HEK293 (cell line): Measurements from ENCODE around the gene B4GAT1.
A peak's percentile ranks its signal among the peaks of the same experiment; 100 is the strongest.

Experiments
- EGR2 ChIP-seq: fragments of 450-650 bp; formaldehyde crosslinking; IDR thresholded peaks from 2 replicates; pipeline ENCODE4 v1.5.1; 2016; ENCODE audit warnings: low read depth, missing biosample characterization, missing genetic modification characterization
- FEZF1 ChIP-seq: fragments of 450-650 bp; formaldehyde crosslinking; IDR thresholded peaks from 2 replicates; pipeline ENCODE4 v1.5.1; 2016; ENCODE audit warnings: missing biosample characterization, missing genetic modification characterization
- HIC1 ChIP-seq: fragments of 450-650 bp; formaldehyde crosslinking; IDR thresholded peaks from 2 replicates; pipeline ENCODE4 v1.5.1; 2016; ENCODE audit warnings: missing biosample characterization, missing genetic modification characterization
- HOXD13 ChIP-seq: sonication (generic); formaldehyde crosslinking; IDR thresholded peaks from 2 replicates; pipeline ENCODE4 v1.8.0; 2022; ENCODE audit warnings: missing genetic modification reagents, borderline replicate concordance
- KLF16 ChIP-seq: fragments of 450-650 bp; formaldehyde crosslinking; IDR thresholded peaks from 2 replicates; pipeline ENCODE4 v1.5.1; 2017; ENCODE audit warnings: missing biosample characterization, missing genetic modification characterization
- KLF17 ChIP-seq: fragments of 450-650 bp; formaldehyde crosslinking; IDR thresholded peaks from 2 replicates; pipeline ENCODE4 v1.5.1; 2016; ENCODE audit warnings: missing biosample characterization, missing genetic modification characterization
- PRDM10 ChIP-seq: fragments of 450-650 bp; formaldehyde crosslinking; IDR thresholded peaks from 2 replicates; pipeline ENCODE4 v1.5.1; 2016; ENCODE audit warnings: missing biosample characterization, missing genetic modification characterization
- SCRT1 ChIP-seq: fragments of 450-650 bp; formaldehyde crosslinking; IDR thresholded peaks from 2 replicates; pipeline ENCODE4 v1.5.1; 2016; ENCODE audit warnings: missing biosample characterization, missing genetic modification characterization, borderline replicate concordance
- ZBTB48 ChIP-seq: fragments of 450-650 bp; formaldehyde crosslinking; IDR thresholded peaks from 2 replicates; pipeline ENCODE4 v1.5.1; 2016; ENCODE audit warnings: missing biosample characterization, missing genetic modification characterization
- ZNF10 ChIP-seq: fragments of 450-650 bp; formaldehyde crosslinking; IDR thresholded peaks from 2 replicates; pipeline ENCODE4 v1.5.1; 2017; ENCODE audit warnings: missing biosample characterization, missing genetic modification characterization
- ZNF16 ChIP-seq: fragments of 450-650 bp; formaldehyde crosslinking; IDR thresholded peaks from 2 replicates; pipeline ENCODE4 v1.5.1; 2016; ENCODE audit warnings: low read depth, missing biosample characterization, missing genetic modification characterization
- ZNF211 ChIP-seq: fragments of 450-650 bp; formaldehyde crosslinking; IDR thresholded peaks from 2 replicates; pipeline ENCODE4 v1.5.1; 2016; ENCODE audit warnings: low read depth, missing biosample characterization, missing genetic modification characterization
- ZNF221 ChIP-seq: fragments of 450-650 bp; formaldehyde crosslinking; IDR thresholded peaks from 2 replicates; pipeline ENCODE4 v1.5.1; 2017; ENCODE audit warnings: missing biosample characterization, missing genetic modification characterization, borderline replicate concordance
- ZNF24 ChIP-seq: fragments of 450-650 bp; formaldehyde crosslinking; IDR thresholded peaks from 2 replicates; pipeline ENCODE4 v1.5.1; 2016; ENCODE audit warnings: missing biosample characterization, missing genetic modification characterization
- ZNF274 ChIP-seq, 2 experiments: fragments of 200-500 bp in 1 of 2; fragments of 450-650 bp in 1 of 2; sonication (Bioruptor generic) in 1 of 2; formaldehyde crosslinking in 1 of 2; IDR thresholded peaks; 2 replicates each; pipeline versions ENCODE4 v1.5.1 to v1.6.1; 2014 to 2016; ENCODE audit warnings: borderline replicate concordance in 1 of 2, inconsistent platforms in 1 of 2, low read length in 1 of 2, missing biosample characterization in 1 of 2, missing genetic modification characterization in 1 of 2
- ZNF311 ChIP-seq: fragments of 450-650 bp; formaldehyde crosslinking; IDR thresholded peaks from 2 replicates; pipeline ENCODE4 v1.5.1; 2017; ENCODE audit warnings: missing biosample characterization, missing genetic modification characterization, borderline replicate concordance
- ZNF335 ChIP-seq: fragments of 450-650 bp; formaldehyde crosslinking; conservative IDR thresholded peaks from 2 replicates; pipeline ENCODE4 v1.5.1; 2016; ENCODE audit warnings: missing biosample characterization, missing genetic modification characterization
- ZNF350 ChIP-seq: fragments of 450-650 bp; formaldehyde crosslinking; IDR thresholded peaks from 2 replicates; pipeline ENCODE4 v1.5.0; 2017; ENCODE audit warnings: missing biosample characterization, mild to moderate bottlenecking, missing genetic modification characterization
- ZNF423 ChIP-seq: fragments of 450-650 bp; formaldehyde crosslinking; IDR thresholded peaks from 2 replicates; pipeline ENCODE4 v1.5.1; 2016; ENCODE audit warnings: missing biosample characterization, missing genetic modification characterization
- ZNF449 ChIP-seq: fragments of 450-650 bp; formaldehyde crosslinking; IDR thresholded peaks from 2 replicates; pipeline ENCODE4 v1.5.1; 2017; ENCODE audit warnings: missing biosample characterization, mild to moderate bottlenecking, missing genetic modification characterization, moderate library complexity
- ZNF501 ChIP-seq: fragments of 450-650 bp; formaldehyde crosslinking; IDR thresholded peaks from 2 replicates; pipeline ENCODE4 v1.5.1; 2016; ENCODE audit warnings: missing biosample characterization, missing genetic modification characterization
- ZNF510 ChIP-seq: fragments of 450-650 bp; formaldehyde crosslinking; IDR thresholded peaks from 2 replicates; pipeline ENCODE4 v1.5.1; 2018; ENCODE audit warnings: mild to moderate bottlenecking, missing genetic modification characterization, missing biosample characterization; ENCODE audit not compliant: insufficient replicate concordance
- ZNF521 ChIP-seq: fragments of 450-650 bp; formaldehyde crosslinking; IDR thresholded peaks from 2 replicates; pipeline ENCODE4 v1.5.1; 2017; ENCODE audit warnings: missing biosample characterization, mild to moderate bottlenecking, missing genetic modification characterization
- ZNF530 ChIP-seq: fragments of 450-650 bp; formaldehyde crosslinking; IDR thresholded peaks from 2 replicates; pipeline ENCODE4 v1.5.1; 2016; ENCODE audit warnings: low read depth, missing biosample characterization, missing genetic modification characterization
- ZNF548 ChIP-seq: fragments of 450-650 bp; formaldehyde crosslinking; IDR thresholded peaks from 2 replicates; pipeline ENCODE4 v1.5.1; 2016; ENCODE audit warnings: missing biosample characterization, missing genetic modification characterization
- ZNF560 ChIP-seq: fragments of 450-650 bp; formaldehyde crosslinking; IDR thresholded peaks from 2 replicates; pipeline ENCODE4 v1.5.1; 2017; ENCODE audit warnings: missing biosample characterization, missing genetic modification characterization, borderline replicate concordance
- ZNF580 ChIP-seq: fragments of 450-650 bp; formaldehyde crosslinking; IDR thresholded peaks from 2 replicates; pipeline ENCODE4 v1.5.1; 2016; ENCODE audit warnings: missing biosample characterization, missing genetic modification characterization
- ZNF624 ChIP-seq: fragments of 450-650 bp; formaldehyde crosslinking; IDR thresholded peaks from 2 replicates; pipeline ENCODE4 v1.5.1; 2017; ENCODE audit warnings: missing biosample characterization, missing genetic modification characterization
- ZNF768 ChIP-seq: fragments of 450-650 bp; formaldehyde crosslinking; IDR thresholded peaks from 2 replicates; pipeline ENCODE4 v1.5.1; 2018; ENCODE audit warnings: missing biosample characterization, mild to moderate bottlenecking, missing genetic modification characterization
- ZNF776 ChIP-seq: fragments of 450-650 bp; formaldehyde crosslinking; IDR thresholded peaks from 2 replicates; pipeline ENCODE4 v1.5.0; 2017; ENCODE audit warnings: missing biosample characterization, missing genetic modification characterization, borderline replicate concordance
- ZNF785 ChIP-seq: fragments of 450-650 bp; formaldehyde crosslinking; IDR thresholded peaks from 2 replicates; pipeline ENCODE4 v1.5.1; 2016; ENCODE audit warnings: missing biosample characterization, missing genetic modification characterization

Gene B4GAT1

GRCh38 chr11:66347425-66348276, at the start of gene B4GAT1 (continued):
- peak; percentile 89 for TF ChIP-seq ZNF501
- no peak for TF ChIP-seq ZBTB48
- no peak for TF ChIP-seq ZNF510 (tag by site-specific recombination)
- no peak for TF ChIP-seq ZNF521 (tag by site-specific recombination)
- no peak for TF ChIP-seq ZNF311 (tag by site-specific recombination)
- peak; percentile 90 for TF ChIP-seq ZNF580
- no peak for TF ChIP-seq ZNF350 (tag by site-specific recombination)
- no peak for TF ChIP-seq ZNF16
- no peak for TF ChIP-seq ZNF548
- TF ChIP-seq ZNF530 (tag by site-specific recombination): no peak
- TF ChIP-seq KLF16 (tag by site-specific recombination): peak; percentile 85
- TF ChIP-seq HOXD13: no peak
- peak; percentile 92 for TF ChIP-seq KLF17 (tag by site-specific recombination)
- TF ChIP-seq ZNF335: peak; percentile 71
- TF ChIP-seq ZNF274 (IDR thresholded peaks at IDR 0.05; ENCODE audit: low read length): no peak
- no peak for TF ChIP-seq ZNF274 (tag by site-specific recombination; IDR thresholded peaks at IDR 0.05; ENCODE audit: borderline replicate concordance)
- no peak for TF ChIP-seq EGR2 (tag by site-specific recombination)
- no peak for TF ChIP-seq ZNF211 (tag by site-specific recombination)
- TF ChIP-seq ZNF423 (tag by site-specific recombination): no peak
- no peak for TF ChIP-seq FEZF1
- no peak for TF ChIP-seq HIC1
- TF ChIP-seq ZNF785 (tag by site-specific recombination): no peak
- TF ChIP-seq ZNF624: no peak
- TF ChIP-seq PRDM10 (tag by site-specific recombination): no peak; the same call in 1 of the 2 replicates
- no peak for TF ChIP-seq ZNF221 (tag by site-specific recombination)
- no peak for TF ChIP-seq ZNF768 (tag by site-specific recombination)
- TF ChIP-seq ZNF24 (tag by site-specific recombination): peak; percentile 88
- TF ChIP-seq ZNF10 (tag by site-specific recombination): no peak
- peak; percentile 50; the same call in 1 of the 2 replicates for TF ChIP-seq ZNF449
- no peak for TF ChIP-seq ZNF776 (tag by site-specific recombination)
- no peak for TF ChIP-seq SCRT1 (tag by site-specific recombination)
- no peak for TF ChIP-seq ZNF560 (tag by site-specific recombination)
